ENCODE data around the gene BCAS3.

Gene BCAS3

DNA sequence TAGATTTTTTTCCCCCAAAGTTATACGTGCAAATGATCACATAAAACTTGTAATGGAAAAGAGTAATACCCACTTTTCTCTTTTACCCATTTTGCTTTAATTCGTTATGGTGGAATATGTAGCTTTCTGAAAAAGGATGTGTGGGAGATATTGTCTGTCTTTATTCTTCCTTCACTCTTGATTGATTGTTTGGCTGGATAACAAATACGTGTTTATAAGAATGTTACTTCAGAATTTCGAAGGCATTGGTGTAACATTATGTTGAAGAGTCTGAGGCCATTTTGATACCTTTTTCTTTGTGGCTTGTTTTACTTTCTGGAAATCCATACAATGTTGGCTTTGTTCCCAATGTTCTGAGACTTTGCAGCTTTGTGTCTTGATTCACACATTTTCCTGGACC lies 71.4 kb downstream of the BCAS3 start (continued):
- TF ChIP-seq ZNF8 (CRISPR knock-in tag; IDR thresholded peaks at IDR 0.05) (no peak), ISL1 (CRISPR knock-in tag; IDR thresholded peaks at IDR 0.05) (no peak), RARB (CRISPR knock-in tag; IDR thresholded peaks at IDR 0.05) (no peak)
- TF ChIP-seq, protein P1, sequence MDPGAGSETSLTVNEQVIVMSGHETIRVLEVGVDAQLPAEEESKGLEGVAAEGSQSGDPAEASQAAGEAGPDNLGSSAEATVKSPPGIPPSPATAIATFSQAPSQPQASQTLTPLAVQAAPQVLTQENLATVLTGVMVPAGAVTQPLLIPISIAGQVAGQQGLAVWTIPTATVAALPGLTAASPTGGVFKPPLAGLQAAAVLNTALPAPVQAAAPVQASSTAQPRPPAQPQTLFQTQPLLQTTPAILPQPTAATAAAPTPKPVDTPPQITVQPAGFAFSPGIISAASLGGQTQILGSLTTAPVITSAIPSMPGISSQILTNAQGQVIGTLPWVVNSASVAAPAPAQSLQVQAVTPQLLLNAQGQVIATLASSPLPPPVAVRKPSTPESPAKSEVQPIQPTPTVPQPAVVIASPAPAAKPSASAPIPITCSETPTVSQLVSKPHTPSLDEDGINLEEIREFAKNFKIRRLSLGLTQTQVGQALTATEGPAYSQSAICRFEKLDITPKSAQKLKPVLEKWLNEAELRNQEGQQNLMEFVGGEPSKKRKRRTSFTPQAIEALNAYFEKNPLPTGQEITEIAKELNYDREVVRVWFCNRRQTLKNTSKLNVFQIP (CRISPR knock-in tag; IDR thresholded peaks at IDR 0.05; ENCODE audit: borderline replicate concordance, low read depth) = no peak

DNA sequence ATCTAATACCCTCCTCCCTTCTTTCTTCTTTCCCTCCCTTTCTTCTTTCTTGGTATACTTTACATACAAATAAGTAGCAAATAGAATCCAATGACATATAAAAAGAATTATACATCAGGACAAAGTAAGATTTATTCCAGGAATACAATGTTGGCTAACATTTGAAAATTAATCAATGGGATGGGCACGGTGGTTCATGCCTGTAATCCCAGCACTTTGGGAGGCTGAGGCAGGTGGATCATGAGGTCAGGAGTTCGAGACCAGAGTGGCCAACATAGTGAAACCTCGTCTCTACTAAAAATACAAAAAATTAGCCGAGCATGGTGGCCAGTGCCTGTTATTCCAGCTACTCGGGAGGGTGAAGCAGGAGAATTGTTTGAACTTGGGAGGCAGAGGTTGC lies 72.1 kb downstream of the BCAS3 start:
- no peak for ATAC-seq
- no peak for TF ChIP-seq ZFP30 (CRISPR knock-in tag; IDR thresholded peaks at IDR 0.05)
- TF ChIP-seq, protein P2, sequence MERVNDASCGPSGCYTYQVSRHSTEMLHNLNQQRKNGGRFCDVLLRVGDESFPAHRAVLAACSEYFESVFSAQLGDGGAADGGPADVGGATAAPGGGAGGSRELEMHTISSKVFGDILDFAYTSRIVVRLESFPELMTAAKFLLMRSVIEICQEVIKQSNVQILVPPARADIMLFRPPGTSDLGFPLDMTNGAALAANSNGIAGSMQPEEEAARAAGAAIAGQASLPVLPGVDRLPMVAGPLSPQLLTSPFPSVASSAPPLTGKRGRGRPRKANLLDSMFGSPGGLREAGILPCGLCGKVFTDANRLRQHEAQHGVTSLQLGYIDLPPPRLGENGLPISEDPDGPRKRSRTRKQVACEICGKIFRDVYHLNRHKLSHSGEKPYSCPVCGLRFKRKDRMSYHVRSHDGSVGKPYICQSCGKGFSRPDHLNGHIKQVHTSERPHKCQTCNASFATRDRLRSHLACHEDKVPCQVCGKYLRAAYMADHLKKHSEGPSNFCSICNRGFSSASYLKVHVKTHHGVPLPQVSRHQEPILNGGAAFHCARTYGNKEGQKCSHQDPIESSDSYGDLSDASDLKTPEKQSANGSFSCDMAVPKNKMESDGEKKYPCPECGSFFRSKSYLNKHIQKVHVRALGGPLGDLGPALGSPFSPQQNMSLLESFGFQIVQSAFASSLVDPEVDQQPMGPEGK (CRISPR knock-in tag; IDR thresholded peaks at IDR 0.05; ENCODE audit: borderline replicate concordance) = no peak
- TF ChIP-seq CSDC2 (CRISPR knock-in tag; IDR thresholded peaks at IDR 0.05) = no peak
- no peak for TF ChIP-seq OSR1 (CRISPR knock-in tag; IDR thresholded peaks at IDR 0.05)
- no peak for TF ChIP-seq ZFP3 (CRISPR knock-in tag; IDR thresholded peaks at IDR 0.05)
- TF ChIP-seq, protein P3, sequence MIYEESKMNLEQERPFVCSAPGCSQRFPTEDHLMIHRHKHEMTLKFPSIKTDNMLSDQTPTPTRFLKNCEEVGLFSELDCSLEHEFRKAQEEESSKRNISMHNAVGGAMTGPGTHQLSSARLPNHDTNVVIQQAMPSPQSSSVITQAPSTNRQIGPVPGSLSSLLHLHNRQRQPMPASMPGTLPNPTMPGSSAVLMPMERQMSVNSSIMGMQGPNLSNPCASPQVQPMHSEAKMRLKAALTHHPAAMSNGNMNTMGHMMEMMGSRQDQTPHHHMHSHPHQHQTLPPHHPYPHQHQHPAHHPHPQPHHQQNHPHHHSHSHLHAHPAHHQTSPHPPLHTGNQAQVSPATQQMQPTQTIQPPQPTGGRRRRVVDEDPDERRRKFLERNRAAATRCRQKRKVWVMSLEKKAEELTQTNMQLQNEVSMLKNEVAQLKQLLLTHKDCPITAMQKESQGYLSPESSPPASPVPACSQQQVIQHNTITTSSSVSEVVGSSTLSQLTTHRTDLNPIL (CRISPR knock-in tag; IDR thresholded peaks at IDR 0.05; ENCODE audit: low read depth) = no peak
- no peak for TF ChIP-seq TCF4 (CRISPR knock-in tag; IDR thresholded peaks at IDR 0.05; ENCODE audit: borderline replicate concordance)
- TF ChIP-seq ISL1 (CRISPR knock-in tag; IDR thresholded peaks at IDR 0.05) = no peak
- no peak for TF ChIP-seq GLIS3 (CRISPR knock-in tag; IDR thresholded peaks at IDR 0.05)
- TF ChIP-seq, protein P4, sequence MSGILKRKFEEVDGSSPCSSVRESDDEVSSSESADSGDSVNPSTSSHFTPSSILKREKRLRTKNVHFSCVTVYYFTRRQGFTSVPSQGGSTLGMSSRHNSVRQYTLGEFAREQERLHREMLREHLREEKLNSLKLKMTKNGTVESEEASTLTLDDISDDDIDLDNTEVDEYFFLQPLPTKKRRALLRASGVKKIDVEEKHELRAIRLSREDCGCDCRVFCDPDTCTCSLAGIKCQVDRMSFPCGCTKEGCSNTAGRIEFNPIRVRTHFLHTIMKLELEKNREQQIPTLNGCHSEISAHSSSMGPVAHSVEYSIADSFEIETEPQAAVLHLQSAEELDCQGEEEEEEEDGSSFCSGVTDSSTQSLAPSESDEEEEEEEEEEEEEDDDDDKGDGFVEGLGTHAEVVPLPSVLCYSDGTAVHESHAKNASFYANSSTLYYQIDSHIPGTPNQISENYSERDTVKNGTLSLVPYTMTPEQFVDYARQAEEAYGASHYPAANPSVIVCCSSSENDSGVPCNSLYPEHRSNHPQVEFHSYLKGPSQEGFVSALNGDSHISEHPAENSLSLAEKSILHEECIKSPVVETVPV (CRISPR knock-in tag; IDR thresholded peaks at IDR 0.05) = no peak
- TF ChIP-seq ARNTL (CRISPR knock-in tag; IDR thresholded peaks at IDR 0.05; ENCODE audit: borderline replicate concordance, low read depth) = no peak
- no peak for TF ChIP-seq TOX (CRISPR knock-in tag; IDR thresholded peaks at IDR 0.05; ENCODE audit: borderline replicate concordance)
- no peak for TF ChIP-seq ZC3H10 (CRISPR knock-in tag; IDR thresholded peaks at IDR 0.05)

DNA sequence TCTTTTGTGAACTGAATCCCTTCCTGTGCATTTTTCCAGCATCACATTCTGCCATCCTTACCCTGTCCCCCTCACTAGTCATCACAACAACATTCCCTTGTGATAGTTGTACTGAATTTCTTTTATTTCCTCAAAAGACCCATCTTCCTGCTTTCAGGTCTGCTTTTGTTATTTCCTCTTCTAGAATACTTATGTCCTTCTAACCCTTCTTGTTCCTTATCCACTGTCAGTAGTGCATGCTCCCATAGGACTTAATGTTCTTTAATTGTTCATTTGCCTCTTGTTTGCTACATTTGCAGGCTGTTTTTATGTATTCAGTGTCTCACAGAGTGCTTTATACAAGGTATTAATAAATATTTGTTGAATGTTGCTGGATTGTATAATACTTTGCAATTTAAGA lies 73.0 kb downstream of the BCAS3 start:
- no peak for ATAC-seq
- TF ChIP-seq, protein P2 (CRISPR knock-in tag; IDR thresholded peaks at IDR 0.05; ENCODE audit: borderline replicate concordance) = no peak
- no peak for TF ChIP-seq OSR1 (CRISPR knock-in tag; IDR thresholded peaks at IDR 0.05)
- no peak for TF ChIP-seq SNAI2 (CRISPR knock-in tag; IDR thresholded peaks at IDR 0.05)
- TF ChIP-seq, protein P3 (CRISPR knock-in tag; IDR thresholded peaks at IDR 0.05; ENCODE audit: low read depth) = no peak
- TF ChIP-seq ZNF565 (CRISPR knock-in tag; conservative IDR thresholded peaks at IDR 0.05; ENCODE audit: low read depth) = no peak
- no peak for TF ChIP-seq TOX (CRISPR knock-in tag; IDR thresholded peaks at IDR 0.05; ENCODE audit: borderline replicate concordance)
- TF ChIP-seq ZNF8 (CRISPR knock-in tag; IDR thresholded peaks at IDR 0.05) = no peak
- TF ChIP-seq, protein P4 (CRISPR knock-in tag; IDR thresholded peaks at IDR 0.05) = no peak
- TF ChIP-seq RARB (CRISPR knock-in tag; IDR thresholded peaks at IDR 0.05) = no peak
- TF ChIP-seq ZC3H10 (CRISPR knock-in tag; IDR thresholded peaks at IDR 0.05) = no peak
- TF ChIP-seq, protein P1 (CRISPR knock-in tag; IDR thresholded peaks at IDR 0.05; ENCODE audit: borderline replicate concordance, low read depth) = no peak
- TF ChIP-seq ZNF70 (CRISPR knock-in tag; IDR thresholded peaks at IDR 0.05) = no peak
- no peak for TF ChIP-seq CSDC2 (CRISPR knock-in tag; IDR thresholded peaks at IDR 0.05)
